Medulla oblongata (tissue), 1 donor: Measurements from ENCODE around the gene SH2B3.
A peak's percentile ranks its signal among the peaks of the same experiment; 100 is the strongest.
"Not testable (repeated sequence)": the region's sequence is repeated elsewhere in the genome, so short reads cannot be mapped to it uniquely, and the experiment has no call there.

Experiments
- DNase-seq: peaks from one replicate; pipeline ENCODE4 v3.0.0-alpha.2; 2015; ENCODE audit errors: extremely low spot score

Gene SH2B3

DNA sequence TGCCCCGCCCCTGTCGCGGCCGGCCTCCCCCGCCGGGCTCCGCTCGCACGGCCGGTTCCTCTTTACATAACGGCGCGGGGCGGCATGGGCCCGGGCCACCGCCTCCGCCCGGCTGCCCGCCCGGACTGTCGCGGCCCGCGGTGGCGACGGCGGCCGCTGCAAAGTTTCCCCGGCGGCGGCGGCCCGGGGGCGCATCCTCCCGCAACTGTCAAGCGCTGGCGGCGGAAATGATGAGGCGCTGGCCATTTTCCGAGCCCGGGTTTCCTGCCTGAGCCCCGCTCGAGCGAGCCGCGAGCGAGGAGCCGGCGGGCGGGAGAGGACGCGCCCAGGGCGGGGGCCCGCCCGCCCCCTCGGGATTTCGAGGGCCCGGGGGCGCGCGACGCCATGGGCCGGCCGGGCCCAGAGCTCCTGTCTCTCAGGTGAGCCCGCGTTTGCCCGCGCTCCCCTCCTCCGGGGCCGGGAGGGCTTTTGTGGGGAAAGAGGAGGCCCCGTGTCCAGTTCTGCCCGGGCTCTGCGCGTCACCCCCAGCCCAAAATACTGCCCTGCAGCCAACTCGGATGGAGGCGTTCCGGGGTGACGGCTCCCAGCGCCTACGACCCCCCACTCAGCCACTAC, at the start of gene SH2B3:
TSS of gene SH2B3 (plus strand) at position 65 of the 615 bp plus-strand sequence. CDS start 12,223 bp downstream, outside the sequence.
- DNase-seq = no peak

- no peak for DNase-seq
These were observed 46.4 kb upstream of the SH2B3 start for GRCh38 chr12:111359231-111359913.

DNA sequence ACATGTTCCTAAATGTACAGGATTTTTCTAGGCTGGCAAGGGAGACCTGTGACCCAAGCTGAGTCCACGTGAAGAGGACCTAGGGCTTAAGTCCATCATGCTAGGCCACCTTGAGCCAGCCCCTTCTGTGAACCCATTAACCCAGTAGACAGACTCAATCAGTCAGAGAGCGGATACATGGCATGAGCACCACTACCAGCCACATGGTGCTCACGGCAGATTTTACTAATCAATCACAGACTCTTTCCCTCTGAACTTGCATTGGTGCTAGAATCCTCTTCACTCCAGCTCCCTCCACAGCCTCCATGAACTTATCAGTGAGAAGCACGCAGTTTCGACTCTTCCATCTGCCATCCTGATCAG, 45.8 kb upstream of the SH2B3 start:
- no peak for DNase-seq

- no peak for DNase-seq
These were observed 45.3 kb upstream of the SH2B3 start for GRCh38 chr12:111360325-111360930.

GRCh38 chr12:111361073-111361716, 44.5 kb upstream of the SH2B3 start:
- DNase-seq = no peak

DNA sequence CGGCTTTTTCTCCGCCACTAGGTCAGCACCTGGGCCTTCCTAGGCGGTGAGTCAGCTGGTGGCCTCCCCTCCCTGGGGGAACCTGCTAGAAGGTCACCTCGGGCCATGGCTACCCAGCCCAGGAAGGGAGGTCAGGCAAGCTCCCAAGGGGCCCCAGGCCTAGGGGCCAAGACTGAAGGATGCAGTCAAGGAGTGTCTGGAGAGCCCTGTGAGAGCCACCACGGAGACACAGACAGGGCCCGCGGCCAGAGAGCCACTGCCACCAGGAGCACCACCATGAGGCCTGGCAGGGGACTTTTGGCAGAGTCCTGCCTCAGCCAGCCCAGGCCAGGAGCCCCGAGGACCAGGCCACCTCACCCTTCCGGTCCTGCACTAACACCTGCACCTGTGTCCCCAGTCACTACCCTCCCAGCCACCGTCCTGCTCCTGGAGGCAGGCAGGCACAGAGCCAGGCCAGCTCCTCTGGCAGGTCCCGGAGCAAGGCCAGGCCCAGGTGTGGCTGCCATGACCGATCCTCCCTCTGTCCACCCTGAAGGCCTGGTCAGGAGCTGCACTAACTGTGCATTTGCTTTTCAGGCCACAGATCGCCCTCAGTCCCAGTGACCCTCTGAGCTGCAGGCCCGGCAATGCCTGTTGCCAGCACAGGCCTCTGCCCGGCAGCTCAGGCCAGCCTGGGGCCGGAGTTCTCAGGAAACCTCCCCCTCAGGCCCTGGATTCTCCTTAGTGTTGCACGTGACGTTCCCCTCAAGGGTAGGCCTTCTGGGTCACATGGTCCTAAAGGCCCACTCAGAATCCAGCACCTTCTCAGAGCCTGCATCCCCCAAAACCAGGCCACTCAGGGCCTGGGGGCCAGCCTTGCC, 43.8 kb upstream of the SH2B3 start:
- DNase-seq = no peak

GRCh38 chr12:111362687-111363475, 42.8 kb upstream of the SH2B3 start:
- DNase-seq = no peak

- no peak for DNase-seq
These were observed 42.1 kb upstream of the SH2B3 start for GRCh38 chr12:111363578-111363977.

DNA sequence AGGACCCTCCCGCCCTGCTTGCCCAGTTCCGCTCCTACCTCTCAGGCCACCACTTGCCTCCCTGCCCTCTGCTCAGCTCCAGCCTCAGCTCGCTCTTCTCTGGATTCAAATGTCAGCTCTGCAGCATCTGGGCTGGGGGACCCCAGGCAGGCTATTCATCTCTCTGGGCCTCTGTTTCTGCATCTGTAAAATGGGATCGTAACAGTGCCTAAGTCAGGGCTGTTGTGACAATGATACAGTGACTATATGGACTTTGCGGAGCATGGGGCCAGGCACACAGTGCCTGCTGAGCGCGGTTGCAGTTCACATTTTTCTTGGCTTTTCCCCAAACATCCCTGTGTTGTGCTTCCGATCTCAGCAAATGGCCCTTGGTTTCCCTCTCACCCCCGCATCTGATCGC, 39.6 kb upstream of the SH2B3 start:
- DNase-seq = no peak

DNA sequence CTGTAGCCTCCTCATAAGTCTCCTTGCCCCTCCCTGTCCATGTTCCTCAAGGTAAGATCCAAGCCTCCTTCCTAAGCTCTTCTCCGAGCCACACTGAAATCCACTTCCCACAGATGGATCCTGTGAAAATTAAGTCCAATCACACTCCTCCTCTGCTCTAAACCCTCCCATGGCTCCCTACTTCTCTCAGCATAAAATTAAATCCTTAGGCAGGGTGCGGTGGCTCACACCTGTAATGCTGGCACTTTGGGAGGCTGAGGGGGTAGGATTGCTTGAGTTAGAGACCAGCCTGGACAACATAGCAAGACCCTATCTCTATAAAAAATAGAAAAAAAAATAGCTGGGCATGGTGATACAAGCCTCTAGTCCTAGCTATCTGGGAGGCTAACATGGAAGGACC, 39.1 kb upstream of the SH2B3 start:
- no peak for DNase-seq

DNA sequence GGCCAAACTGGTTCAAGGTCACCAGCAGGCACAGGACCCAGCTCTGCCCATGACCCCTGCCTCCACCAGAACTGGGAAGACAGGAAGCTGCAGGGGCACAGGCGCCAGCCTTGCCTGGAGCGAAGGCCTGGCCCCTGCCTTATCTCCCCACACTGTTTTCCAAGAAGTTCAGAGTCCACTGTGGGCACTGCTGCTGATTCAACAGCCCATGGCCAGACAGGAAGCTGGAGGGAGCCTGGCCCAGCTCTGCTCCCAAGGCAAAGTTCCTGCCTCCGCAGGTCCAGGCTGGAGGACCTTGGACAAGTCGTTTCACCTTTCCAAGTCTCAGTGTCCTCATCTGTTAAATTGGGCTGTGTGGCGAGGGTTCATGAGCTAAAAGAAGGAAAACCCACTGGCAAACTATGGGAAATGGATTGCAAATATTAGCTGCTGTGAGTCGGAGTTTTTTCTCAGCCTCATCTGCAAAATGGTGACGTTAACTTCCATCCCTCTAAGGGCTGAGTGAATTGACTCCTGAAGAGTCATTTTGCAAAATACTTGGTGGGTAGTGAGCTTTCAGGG, 38.0 kb upstream of the SH2B3 start:
- no peak for DNase-seq

- DNase-seq = no peak
These were observed 37.4 kb upstream of the SH2B3 start for GRCh38 chr12:111368291-111368787.

DNA sequence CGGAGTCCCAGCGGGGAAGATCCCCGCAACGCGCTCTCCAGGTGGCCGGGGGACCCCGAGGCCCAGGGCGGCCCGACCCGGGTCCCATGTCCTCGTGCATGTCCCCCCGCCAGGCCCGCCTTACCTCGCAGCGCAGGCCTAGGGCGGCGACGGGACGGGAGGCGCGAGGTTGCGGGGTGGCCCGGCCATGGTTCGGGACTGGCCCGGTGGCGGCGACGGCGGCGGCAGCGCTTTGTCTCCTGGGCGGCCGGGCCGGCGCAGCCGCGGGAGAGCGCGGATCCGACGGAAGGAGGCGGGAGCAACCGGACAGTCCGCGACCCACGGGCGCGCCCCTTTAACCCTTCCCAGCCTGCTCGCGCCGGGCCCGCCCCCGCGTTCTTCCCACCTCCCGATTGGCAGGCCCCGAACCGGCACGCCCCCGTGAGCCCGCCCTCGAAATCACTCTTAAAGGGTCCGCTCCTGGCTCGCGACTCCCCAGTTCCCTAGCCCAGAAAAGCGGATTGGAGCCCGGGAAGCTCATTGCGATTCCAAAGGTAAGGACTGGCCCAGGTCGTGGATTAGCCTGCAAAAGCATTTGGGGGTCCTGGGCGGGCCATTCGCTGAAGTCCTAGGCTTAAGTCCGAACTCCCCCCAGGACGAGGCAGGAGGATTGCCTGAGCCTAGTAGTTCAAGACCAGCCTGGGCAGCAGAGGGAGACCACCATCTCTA, 36.8 kb upstream of the SH2B3 start, which contains the start of gene PHETA1:
TSS of gene PHETA1 (minus strand) at position 308 of the 708 bp plus-strand sequence. CDS start 5,668 bp downstream, outside the sequence.
- peak; percentile 92 for DNase-seq

GRCh38 chr12:111369496-111370220, 36.1 kb upstream of the SH2B3 start:
- no peak for DNase-seq

- DNase-seq = not testable (repeated sequence)
These were observed 32.5 kb upstream of the SH2B3 start for GRCh38 chr12:111373231-111373630.

GRCh38 chr12:111377440-111377839, 28.3 kb upstream of the SH2B3 start:
- DNase-seq = no peak

GRCh38 chr12:111379942-111380554, 25.7 kb upstream of the SH2B3 start:
- DNase-seq = no peak

- DNase-seq = no peak
These were observed 21.1 kb upstream of the SH2B3 start for GRCh38 chr12:111384596-111384995.
